MCF 10A (cell line): ENCODE data around the gene SERINC5. TPM values are rescaled to one million over a fixed set of nuclear protein-coding genes. Genes with fewer than 3 reads are reported as not detected.

Experiments used
- BruUV-seq: library from RNA; stranded (reverse); fragments of 400-500 nt; replicated peaks from 2 replicates; lab custom pipeline; 2021; lab: Mats Ljungman, UMichigan
- CTCF ChIA-PET: fragments of 300-600 bp; sonication (Branson Sonifier 250); formaldehyde crosslinking; extraction: SDS; loops from one replicate; lab custom pipeline; 2021; ENCODE audit warnings: antibody characterized with exemption, inconsistent platforms; lab: Yijun Ruan, JAX
- POLR2A ChIA-PET: fragments of 300-600, 350-650 bp; sonication (Branson Sonifier 250); formaldehyde crosslinking; extraction: SDS; loops from one replicate; lab custom pipeline; 2020; ENCODE audit warnings: antibody characterized with exemption, inconsistent platforms; lab: Yijun Ruan, JAX
- DNase-seq: peaks from one replicate; pipeline ENCODE4 v3.0.0-alpha.2; 2018; ENCODE audit not compliant: unreplicated experiment
- H3K27ac Mint-ChIP-seq: one replicate; pipeline ENCODE4 v1.8.0; 2022; ENCODE audit warnings: mild to moderate bottlenecking, low read depth, mixed read lengths; ENCODE audit not compliant: unreplicated experiment
- H3K27me3 Mint-ChIP-seq: one replicate; pipeline ENCODE4 v1.8.0; 2022; ENCODE audit warnings: mixed read lengths; ENCODE audit not compliant: insufficient read depth, unreplicated experiment
- H3K36me3 Mint-ChIP-seq: one replicate; pipeline ENCODE4 v1.8.0; 2022; ENCODE audit warnings: mild to moderate bottlenecking, moderate library complexity, mixed read lengths; ENCODE audit not compliant: insufficient read depth, unreplicated experiment
- H3K4me1 Mint-ChIP-seq: one replicate; pipeline ENCODE4 v1.8.0; 2022; ENCODE audit warnings: mixed read lengths; ENCODE audit not compliant: insufficient read depth, unreplicated experiment
- H3K4me3 Mint-ChIP-seq: one replicate; pipeline ENCODE4 v1.8.0; 2022; ENCODE audit warnings: mild to moderate bottlenecking, moderate library complexity, mixed read lengths; ENCODE audit not compliant: unreplicated experiment
- H3K9me3 Mint-ChIP-seq: one replicate; pipeline ENCODE4 v1.8.0; 2022; ENCODE audit warnings: mixed read lengths; ENCODE audit not compliant: unreplicated experiment
- CTCF ChIP-seq: fragments of 200-600 bp; IDR thresholded peaks from one replicate; pipeline ENCODE4 v1.8.0; 2022; ENCODE audit warnings: antibody characterized with exemption, mild to moderate bottlenecking; ENCODE audit not compliant: unreplicated experiment
- intact Hi-C: fragments of 100-400 bp; cut with micrococcal nuclease; formaldehyde crosslinking; loops from 2 replicates; pipeline ENCODE4 v1.14.1; 2022
- total RNA-seq: library from RNA; stranded (reverse); gene quantifications from 2 replicates; pipeline ENCODE4 v1.2.3, GENCODE V29; 2022

Gene SERINC5
- total RNA-seq, 1 experiment from 2014 or later = 17.1 TPM

- intact Hi-C loops = no loop called here
- Mint-ChIP-seq H3K9me3 (no peaks in the 10 kb centered on the region), H3K4me3 (no peak overlapping the region), H3K4me1 (no peaks in the 10 kb centered on the region), H3K36me3 (no peaks in the 10 kb centered on the region), H3K27ac (no peak overlapping the region), H3K27me3 (no peaks in the 10 kb centered on the region)
- BruUV-seq = no TSS peak
- ChIA-PET POLR2A (no interaction called here), CTCF (interaction anchor here (0.7 kb wide), 1 partner anchor 55 kb away, joined by 3 read pairs; no protein-coding TSS in a partner anchor)
- DNase-seq = no peak
- no peak for TF ChIP-seq CTCF
Measured at GRCh38 chr5:80300125-80300524, 44.3 kb upstream of the SERINC5 start.

GRCh38 chr5:80299601-80300000 is 43.8 kb upstream of the SERINC5 start:
- POLR2A ChIA-PET = no interaction called here
- CTCF ChIA-PET = interaction anchor here (0.7 kb wide), 1 partner anchor 54 kb away, joined by 3 read pairs; no protein-coding TSS in a partner anchor
- BruUV-seq = no TSS peak
- TF ChIP-seq CTCF = no peak
- intact Hi-C loops = no loop called here
- H3K4me3 Mint-ChIP-seq = no peak overlapping the region
- no peaks in the 10 kb centered on the region for H3K9me3 Mint-ChIP-seq
- no peaks in the 10 kb centered on the region for H3K4me1 Mint-ChIP-seq
- no peak for DNase-seq
- H3K27me3 Mint-ChIP-seq = no peaks in the 10 kb centered on the region
- H3K27ac Mint-ChIP-seq = no peak overlapping the region
- H3K36me3 Mint-ChIP-seq = no peaks in the 10 kb centered on the region

GRCh38 chr5:80296121-80296520 is 40.3 kb upstream of the SERINC5 start:
- H3K4me1 Mint-ChIP-seq = no peaks in the 10 kb centered on the region
- no TSS peak for BruUV-seq
- H3K4me3 Mint-ChIP-seq = no peak overlapping the region
- DNase-seq = no peak
- no peak overlapping the region for H3K27ac Mint-ChIP-seq
- intact Hi-C loops = no loop called here
- CTCF ChIA-PET = interaction anchor here (0.7 to 1.3 kb wide), 2 partner anchors 9 to 11 kb away, joined by 4 read pairs; no protein-coding TSS in a partner anchor
- no peaks in the 10 kb centered on the region for H3K27me3 Mint-ChIP-seq
- POLR2A ChIA-PET = no interaction called here
- H3K9me3 Mint-ChIP-seq = no peaks in the 10 kb centered on the region
- TF ChIP-seq CTCF = no peak
- no peaks in the 10 kb centered on the region for H3K36me3 Mint-ChIP-seq

GRCh38 chr5:80291761-80292160 is 35.9 kb upstream of the SERINC5 start:
- no peak for TF ChIP-seq CTCF
- no peaks in the 10 kb centered on the region for H3K4me1 Mint-ChIP-seq
- DNase-seq = no peak
- ChIA-PET POLR2A (no interaction called here), CTCF (interaction anchor here (0.7 kb wide), 1 partner anchor 204 kb away, joined by 3 read pairs; no protein-coding TSS in a partner anchor)
- no peaks in the 10 kb centered on the region for H3K9me3 Mint-ChIP-seq
- H3K27ac Mint-ChIP-seq = no peak overlapping the region
- no TSS peak for BruUV-seq
- H3K27me3 Mint-ChIP-seq = no peaks in the 10 kb centered on the region
- intact Hi-C loops = no loop called here
- H3K36me3 Mint-ChIP-seq = peaks cover 4% of the 10 kb centered on the region
- H3K4me3 Mint-ChIP-seq = no peak overlapping the region
